ENCODE measurements around the gene CA10.

The CA10 gene

GRCh38 chr17:51590071-51590656 is 568.4 kb downstream of the CA10 start:
- TF ChIP-seq GABPA (IDR thresholded peaks at IDR 0.05; ENCODE audit: low read depth): no peak
- no peak for TF ChIP-seq CTCF (IDR thresholded peaks at IDR 0.05; ENCODE audit: insufficient read depth, low read length)
- TF ChIP-seq POLR2AphosphoS5 (IDR thresholded peaks at IDR 0.05; ENCODE audit: low read depth): no peak
- no peak for TF ChIP-seq SPI1 (IDR thresholded peaks at IDR 0.05; ENCODE audit: borderline replicate concordance, low read depth)
- no peak for TF ChIP-seq REST (IDR thresholded peaks at IDR 0.05; ENCODE audit: insufficient replicate concordance, low read depth)
- no peaks in the 10 kb centered on the region for H3K27me3 ChIP-seq (ENCODE audit: insufficient read depth, poor library complexity, severe bottlenecking)
- no peak overlapping the region for H3K4me3 ChIP-seq (replicated peaks; ENCODE audit: insufficient read depth, low read length)
- no peak overlapping the region for H3K27ac ChIP-seq (replicated peaks)
- DNase-seq (ENCODE audit: low read depth in 1 of 2, low spot score in 1 of 2): no peak

- DNase-seq (ENCODE audit: low read depth in 1 of 2, low spot score in 1 of 2): no peak
- TF ChIP-seq REST (IDR thresholded peaks at IDR 0.05; ENCODE audit: insufficient replicate concordance, low read depth): no peak
- TF ChIP-seq POLR2AphosphoS5 (IDR thresholded peaks at IDR 0.05; ENCODE audit: low read depth): no peak
- TF ChIP-seq CTCF (IDR thresholded peaks at IDR 0.05; ENCODE audit: insufficient read depth, low read length): no peak
- no peak for TF ChIP-seq SPI1 (IDR thresholded peaks at IDR 0.05; ENCODE audit: borderline replicate concordance, low read depth)
- TF ChIP-seq GABPA (IDR thresholded peaks at IDR 0.05; ENCODE audit: low read depth): no peak
- Histone ChIP-seq H3K4me3 (replicated peaks; ENCODE audit: insufficient read depth, low read length) (no peak overlapping the region), H3K27ac (replicated peaks) (no peak overlapping the region), H3K27me3 (ENCODE audit: insufficient read depth, poor library complexity, severe bottlenecking) (no peaks in the 10 kb centered on the region)
These were observed 570.5 kb downstream of the CA10 start for GRCh38 chr17:51588063-51588462.

- H3K27me3 ChIP-seq (ENCODE audit: insufficient read depth, poor library complexity, severe bottlenecking): no peaks in the 10 kb centered on the region
- no peak overlapping the region for H3K27ac ChIP-seq (replicated peaks)
- TF ChIP-seq GABPA (IDR thresholded peaks at IDR 0.05; ENCODE audit: low read depth) (no peak), POLR2AphosphoS5 (IDR thresholded peaks at IDR 0.05; ENCODE audit: low read depth) (no peak), CTCF (IDR thresholded peaks at IDR 0.05; ENCODE audit: insufficient read depth, low read length) (no peak), SPI1 (IDR thresholded peaks at IDR 0.05; ENCODE audit: borderline replicate concordance, low read depth) (no peak), REST (IDR thresholded peaks at IDR 0.05; ENCODE audit: insufficient replicate concordance, low read depth) (no peak)
- H3K4me3 ChIP-seq (replicated peaks; ENCODE audit: insufficient read depth, low read length): no peak overlapping the region
- no peak for DNase-seq (ENCODE audit: low read depth in 1 of 2, low spot score in 1 of 2)
These were observed 571.0 kb downstream of the CA10 start for GRCh38 chr17:51587516-51587915.

All from HL-60 (cell line).